Measurements from ENCODE around the gene PSMC1. TPM values are rescaled to one million over a fixed set of nuclear protein-coding genes. Genes with fewer than 3 reads are reported as not detected.

Gene PSMC1
- total RNA-seq, 1 experiment from 2014 or later: 347 TPM

DNA sequence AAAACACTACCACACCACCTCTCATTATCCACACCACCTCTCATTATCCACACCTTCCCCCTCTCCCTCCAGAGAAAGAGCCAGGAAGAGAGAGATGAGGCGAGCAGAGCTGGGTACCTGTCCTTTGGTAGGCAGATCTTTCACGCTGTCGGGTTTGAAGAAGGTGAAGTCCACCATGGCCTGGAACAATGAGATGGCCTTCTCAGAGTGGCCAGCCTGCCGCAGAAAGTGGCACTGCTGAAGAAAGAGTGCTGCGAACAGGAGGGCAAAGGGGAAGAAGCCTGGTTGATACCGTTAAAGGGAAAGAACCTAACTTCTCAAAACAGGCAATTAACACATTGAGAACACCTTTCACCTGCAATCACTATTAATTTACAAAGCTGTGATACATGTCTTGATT is 44.8 kb downstream of the PSMC1 start:
- no peak for DNase-seq (ENCODE audit: low read depth)

DNA sequence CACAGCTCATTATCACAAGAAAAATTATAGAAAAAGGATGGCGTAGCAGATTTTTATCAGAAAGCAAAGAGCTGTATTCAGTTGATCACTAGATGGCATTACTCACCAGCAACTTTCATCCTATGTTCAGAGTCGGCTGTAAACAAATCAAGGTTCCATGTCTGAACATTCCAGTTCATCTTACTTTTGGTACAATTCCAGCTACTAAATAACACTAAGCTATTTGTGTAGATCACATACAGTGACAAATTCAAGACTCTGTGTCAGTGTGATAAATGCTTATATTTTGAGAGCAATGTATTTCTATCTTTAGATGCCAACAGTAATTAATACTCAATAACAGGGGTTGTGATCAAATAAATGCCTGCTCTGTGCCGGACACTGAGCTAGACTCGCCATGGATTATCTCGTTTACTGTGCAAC is 45.3 kb downstream of the PSMC1 start:
- peak; percentile 36 for DNase-seq (ENCODE audit: low read depth)

DNA sequence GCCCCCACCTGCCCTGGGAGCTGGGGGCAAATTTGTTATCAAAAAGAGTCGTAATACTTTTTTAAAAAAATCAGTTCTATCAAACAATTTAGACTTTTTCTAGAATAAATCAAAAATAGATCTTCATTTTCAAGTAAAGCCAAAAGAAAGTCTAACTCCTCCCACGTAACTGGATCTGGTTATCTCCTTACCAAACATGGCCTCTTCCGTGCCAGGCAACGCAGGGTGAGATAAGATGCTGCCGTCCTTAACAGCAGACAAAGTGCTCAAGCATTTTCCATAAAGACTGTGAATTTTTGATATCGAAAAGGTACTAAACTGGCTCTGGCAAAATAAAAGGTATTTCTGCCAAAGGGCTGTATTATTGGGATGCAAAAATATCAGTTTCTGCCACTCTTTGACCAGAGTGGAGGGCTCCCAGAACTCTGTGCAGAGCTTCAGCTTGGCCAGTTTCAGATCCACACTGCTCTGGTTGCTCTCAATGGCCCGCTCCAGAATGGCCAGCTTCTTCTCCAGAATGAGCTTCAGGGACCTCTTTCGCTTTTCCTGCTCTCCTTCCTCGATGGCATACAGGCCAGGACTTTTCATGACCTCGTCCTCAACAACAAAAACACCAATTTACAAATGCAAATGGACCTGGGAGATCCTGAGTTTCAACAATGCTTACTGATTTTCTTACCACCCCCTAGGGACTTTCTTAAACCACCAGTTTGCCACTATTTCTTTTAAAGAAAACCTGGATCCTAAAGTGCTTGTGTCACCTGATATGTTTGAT is 46.4 kb downstream of the PSMC1 start:
- no peak for DNase-seq (ENCODE audit: low read depth)

DNA sequence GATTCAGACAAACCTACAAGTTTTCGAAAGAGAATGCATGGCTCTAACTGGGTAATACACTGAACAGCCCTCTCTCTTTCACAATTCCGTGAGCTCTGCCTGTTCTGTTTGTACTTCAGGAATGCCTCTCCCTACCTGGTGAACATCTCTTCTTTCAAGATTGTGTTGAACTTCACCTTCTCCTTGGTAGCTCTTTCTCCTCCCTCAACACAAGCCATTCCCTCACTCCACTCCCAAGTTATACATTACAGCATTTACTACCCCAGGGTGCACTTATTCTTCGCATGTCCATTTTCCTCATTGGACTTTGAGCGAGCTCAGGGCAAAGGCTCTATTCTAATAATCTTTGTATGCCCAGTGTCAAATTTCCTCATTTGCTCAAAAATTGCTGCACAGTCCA is 47.1 kb downstream of the PSMC1 start:
- DNase-seq (ENCODE audit: low read depth): no peak

DNA sequence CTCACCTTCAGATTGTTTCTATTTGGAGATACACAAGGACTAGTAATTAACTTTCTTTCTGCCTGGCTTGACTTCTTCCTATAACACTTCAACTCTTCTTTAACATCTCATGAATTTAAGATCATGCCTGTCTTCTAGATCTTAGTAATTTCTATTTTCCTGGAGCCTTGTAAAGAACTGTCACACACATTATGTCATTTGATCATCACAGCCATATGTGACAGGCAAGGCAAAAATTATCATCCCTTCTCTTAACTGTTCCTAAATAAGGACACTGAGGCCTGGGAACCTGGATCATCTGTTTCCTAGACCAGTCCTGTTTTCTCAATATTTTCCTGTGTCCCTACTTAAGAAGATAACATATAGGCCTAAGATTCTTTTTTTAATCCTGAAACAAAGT is 48.1 kb downstream of the PSMC1 start:
- no peak for DNase-seq (ENCODE audit: low read depth)

DNA sequence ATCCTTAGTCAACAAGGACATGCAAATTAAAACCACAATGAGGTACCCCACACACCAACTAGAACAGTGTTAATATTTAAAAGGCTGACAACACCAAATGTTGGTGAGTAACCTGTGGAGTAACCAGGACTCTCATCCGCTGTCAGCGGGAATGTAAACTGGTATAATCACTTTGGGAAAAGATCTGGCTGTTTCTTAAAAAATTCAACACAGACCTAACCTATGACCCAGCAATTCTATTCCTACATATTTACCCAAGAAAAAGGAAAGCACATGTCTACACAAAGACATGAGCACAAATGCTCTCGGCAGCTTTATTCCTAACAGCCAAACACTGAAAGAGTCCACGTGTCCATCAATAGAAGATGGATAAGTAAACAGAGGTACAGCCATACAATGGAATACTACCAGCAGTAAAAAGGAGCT is 48.8 kb downstream of the PSMC1 start:
- DNase-seq (ENCODE audit: low read depth): no peak

DNA sequence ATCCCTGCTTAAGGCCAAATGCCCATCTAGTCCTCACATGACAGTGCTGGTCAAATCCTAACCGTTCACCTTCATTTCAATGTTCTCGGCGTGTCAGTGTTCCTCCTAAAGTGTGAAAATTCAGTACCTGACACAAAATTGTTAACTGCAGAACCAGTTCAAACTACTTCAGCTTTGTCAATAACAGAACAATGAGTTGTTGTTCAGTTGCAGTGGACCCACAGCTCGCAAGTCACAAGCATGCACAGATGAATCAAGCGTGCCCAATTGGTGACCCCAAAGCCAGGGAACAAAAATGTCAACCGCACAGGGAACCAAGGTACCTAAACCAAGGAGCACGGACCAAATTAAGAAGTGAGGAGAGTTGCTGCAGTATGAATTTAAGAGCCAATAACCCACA is 52.2 kb downstream of the PSMC1 start:
- DNase-seq (ENCODE audit: low read depth): no peak

DNA sequence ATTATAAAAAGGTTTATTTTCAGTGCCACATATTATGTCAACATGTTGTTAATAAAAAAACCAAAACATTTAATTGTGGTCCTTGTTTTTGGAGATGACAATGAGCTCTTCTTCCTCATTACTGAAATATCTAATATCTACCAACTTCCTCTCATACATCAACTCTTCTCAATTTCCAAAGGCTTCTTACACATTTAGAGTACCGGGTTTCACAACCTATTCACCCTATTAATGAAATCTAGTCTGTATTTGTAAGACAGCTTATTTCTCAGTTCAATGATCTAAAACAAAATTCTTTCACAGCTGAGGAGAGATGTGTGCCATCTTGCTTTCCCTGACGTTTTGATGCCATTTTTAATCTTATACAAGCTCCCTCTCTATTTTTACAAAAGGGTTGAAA is 60.9 kb downstream of the PSMC1 start:
- no peak for DNase-seq (ENCODE audit: low read depth)

DNA sequence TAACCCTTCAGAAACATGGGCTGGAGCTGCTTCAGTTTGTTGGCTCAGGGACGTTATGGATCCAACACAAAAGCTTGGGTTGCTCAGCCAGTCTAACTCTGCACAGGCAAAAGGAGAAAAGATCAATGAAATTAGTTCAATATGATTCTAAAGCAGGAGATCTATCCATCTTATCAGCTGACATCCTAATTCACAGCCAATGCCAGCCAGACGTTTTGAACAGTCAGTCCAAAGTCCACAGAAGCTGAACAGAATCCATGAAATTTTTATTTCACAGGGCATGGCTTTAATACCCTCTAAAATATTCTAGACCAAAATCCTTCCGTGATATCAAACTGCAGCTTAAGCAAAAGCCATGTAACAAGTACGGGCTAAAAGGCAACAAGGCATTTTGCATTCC is 61.7 kb downstream of the PSMC1 start:
- no peak for DNase-seq (ENCODE audit: low read depth)

DNA sequence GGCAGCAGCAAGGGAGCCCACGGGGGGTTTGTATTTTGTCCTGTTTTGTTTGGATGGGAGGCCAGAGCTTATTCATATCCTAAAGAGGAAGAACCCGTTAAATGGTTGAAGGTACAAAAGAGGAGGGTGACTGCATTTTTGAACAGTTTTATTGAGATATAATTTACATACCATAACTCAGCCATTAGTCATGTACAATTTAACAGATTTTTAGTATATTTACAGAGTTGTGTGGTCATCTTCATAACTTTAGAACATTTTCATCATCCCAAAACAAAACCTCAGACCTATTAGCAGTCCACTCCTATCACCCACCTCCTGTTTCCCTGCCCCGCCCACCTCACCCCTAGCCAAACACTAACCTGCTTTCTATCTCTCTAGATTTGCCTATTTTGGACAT is 62.8 kb downstream of the PSMC1 start:
- no peak for DNase-seq (ENCODE audit: low read depth)

DNA sequence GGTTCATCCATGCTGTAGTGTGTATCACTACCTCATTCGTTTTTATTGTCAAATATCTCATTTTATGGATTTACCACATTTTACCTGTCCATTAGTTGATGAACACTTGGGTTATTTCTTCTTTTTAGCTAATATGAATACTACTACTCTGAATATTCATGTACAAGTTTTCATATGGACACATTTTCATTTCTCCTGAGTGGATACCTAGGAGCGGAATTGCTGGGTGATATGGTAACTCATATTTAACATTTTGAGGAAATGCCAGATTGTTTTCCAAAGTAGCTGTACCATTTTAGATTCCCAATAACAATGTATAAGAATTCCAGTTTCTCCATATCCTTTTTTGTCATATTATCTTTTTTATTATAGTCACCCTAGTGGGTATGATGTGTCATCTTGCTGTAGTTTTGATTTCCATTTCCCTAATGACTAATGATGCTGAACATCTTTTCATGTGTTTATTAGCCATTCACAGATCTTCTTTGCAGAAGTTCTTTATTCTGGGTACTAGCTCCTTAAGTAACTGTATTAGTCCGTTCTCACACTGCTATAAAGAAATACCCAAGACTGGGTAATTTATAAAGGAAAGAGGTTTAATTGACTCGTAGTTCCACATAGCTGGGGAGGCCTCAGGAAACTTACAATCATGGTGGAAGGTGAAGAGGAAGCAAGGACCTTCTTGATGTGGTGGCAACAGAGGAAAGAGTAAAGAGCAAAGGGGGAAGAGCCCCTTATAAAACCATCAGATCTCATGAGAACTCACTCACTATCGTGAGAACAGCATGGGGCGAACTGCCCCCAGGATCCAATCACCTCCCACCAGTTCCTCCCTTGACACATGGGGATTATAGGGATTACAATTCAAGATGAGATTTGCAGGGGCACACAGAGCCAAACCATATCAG is 63.5 kb downstream of the PSMC1 start:
- DNase-seq (ENCODE audit: low read depth): no peak

DNA sequence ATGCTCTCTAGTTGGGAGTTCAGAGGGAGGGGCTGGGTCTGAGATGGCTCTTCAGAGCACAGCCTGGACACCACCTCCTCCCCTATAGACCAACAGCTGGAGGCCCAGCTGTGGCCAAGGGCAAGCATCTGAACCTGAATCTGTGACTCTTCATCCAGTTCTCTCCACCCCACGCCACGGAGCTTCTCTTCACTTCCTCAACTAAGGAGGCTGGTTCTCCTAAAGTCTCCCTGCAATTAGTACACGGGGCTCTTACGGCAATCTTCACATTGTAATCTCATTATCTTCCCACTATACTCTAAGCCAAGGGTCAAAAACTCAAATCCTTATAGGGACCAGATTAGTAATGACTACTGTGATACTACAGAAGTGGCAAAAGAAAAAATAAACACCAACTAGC is 65.5 kb downstream of the PSMC1 start:
- DNase-seq (ENCODE audit: low read depth): no peak

Other genes starting within 250 kb of the PSMC1 start
- gene KCNK13, start 194.6 kb upstream of the PSMC1 start, total RNA-seq (2014; rRNA removed; shearing (Covaris generic)): 0.13 and 0.45 TPM in 2 replicates
- 9.7 and 16.4 TPM in 2 replicates for gene NRDE2, start 75.4 kb downstream of the PSMC1 start, total RNA-seq (2014; rRNA removed; shearing (Covaris generic))
- gene CALM1, start 140.5 kb downstream of the PSMC1 start, total RNA-seq (2014; rRNA removed; shearing (Covaris generic)): 285 and 648 TPM in 2 replicates

Measured in HT1080 (cell line).